ENCODE measurements around the gene LNX2. TPM values are rescaled to one million over a fixed set of nuclear protein-coding genes. Genes with fewer than 3 reads are reported as not detected.

LNX2 gene
- polyA plus RNA-seq, 1 donor, result 13.4 TPM

DNA sequence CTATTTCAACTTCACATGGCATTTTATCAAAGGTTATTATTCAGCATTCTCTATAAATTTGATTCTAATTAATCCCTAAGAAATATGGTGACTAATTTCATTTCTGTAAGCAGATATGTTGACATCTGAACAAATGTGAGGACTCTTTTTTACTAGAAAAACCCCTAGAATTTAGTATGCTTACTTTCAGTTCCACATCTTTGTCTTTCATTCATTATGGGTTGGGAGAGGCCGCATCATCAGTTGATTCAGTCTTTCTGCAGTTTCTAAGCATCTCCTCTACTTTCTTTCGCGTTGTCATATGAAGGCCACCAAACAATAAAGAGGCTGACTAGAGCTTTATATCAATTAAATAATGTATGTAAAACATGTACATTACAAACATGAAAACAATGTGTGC, 114.5 kb downstream of the LNX2 start:
- no peak for DNase-seq

DNA sequence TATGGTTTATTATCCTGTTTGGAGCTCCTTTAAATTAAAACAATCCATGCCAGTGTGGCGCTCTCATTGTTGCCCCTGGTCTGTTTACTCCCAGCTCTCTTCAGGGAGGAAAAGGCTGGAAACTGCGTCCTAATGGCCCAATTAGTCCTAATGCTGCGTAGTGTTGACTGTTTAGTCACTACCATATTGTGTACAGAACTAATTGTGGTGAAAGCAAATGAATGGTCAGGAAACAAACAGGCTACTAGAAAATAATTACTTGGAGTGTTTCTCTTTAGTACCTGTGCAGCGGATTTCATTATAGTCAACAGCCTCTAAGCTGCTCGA, 115.5 kb downstream of the LNX2 start:
- DNase-seq, result no peak

DNA sequence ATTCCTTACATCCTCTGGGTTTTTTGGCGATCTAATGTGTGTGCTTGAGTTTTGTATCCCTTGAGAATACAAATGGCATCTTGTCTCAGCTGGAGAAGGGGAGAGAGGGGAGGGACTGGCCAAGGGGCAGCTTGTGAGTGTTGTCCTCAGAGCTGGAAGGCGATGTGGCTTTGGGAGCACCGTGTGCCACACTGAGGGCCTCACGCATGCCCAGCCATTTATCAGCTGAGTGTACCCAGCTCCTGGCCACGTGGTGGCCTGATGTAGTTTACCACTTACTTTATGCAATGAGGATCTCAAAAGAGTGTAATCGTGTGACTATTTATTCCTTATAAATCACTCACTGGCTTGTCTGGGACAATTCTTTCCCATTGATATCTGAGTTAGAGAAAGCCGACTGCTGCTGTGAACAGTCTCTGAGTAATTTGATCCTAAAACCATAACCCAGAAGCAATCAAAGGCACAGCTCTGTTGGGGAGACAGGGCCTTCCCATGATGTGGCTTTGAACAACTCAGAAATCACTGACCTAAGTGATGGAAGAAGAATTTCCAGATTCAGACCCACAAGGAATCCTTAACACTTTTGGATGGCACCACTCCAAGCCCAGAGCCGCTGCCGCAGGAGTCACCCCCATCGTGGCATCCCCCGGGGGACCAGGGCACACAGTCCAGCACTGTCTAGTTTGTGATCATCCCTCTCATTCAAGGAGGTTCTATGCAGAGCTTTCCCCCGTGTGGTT, 116.0 kb downstream of the LNX2 start:
- DNase-seq, result no peak

DNA sequence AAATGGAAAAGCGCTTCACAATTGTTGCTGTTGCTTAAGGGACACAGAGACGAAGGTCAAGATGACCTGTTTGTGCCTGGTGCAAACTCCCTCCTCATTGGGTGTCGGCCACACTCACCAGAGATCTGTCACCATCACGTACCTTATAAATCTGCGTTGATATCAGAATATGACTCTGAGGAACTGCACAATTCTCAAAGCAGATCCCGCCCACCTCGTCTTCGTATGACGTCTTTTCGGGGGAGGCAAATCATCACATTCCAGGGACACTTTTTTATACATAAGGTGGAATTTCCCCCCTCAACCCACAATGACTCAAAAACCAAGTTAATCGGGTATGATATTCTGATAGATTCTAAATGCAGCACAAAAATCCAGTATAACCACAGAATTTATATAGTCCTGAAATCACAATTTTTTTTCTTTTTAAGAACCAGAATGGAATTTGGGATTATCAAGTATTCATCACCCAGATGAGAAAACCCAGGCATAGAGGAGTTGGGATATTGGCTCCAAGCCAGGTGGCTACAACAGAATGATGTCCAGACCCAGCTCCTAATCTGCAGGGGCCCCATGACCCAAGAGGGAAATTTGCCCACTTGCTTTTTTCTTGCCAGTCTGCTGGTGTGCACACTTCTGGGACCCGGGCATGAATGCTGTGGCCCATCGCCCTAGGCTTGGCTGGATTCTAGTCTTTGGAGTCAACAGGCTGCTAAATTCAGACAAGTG, 119.4 kb downstream of the LNX2 start:
- DNase-seq, result no peak

DNA sequence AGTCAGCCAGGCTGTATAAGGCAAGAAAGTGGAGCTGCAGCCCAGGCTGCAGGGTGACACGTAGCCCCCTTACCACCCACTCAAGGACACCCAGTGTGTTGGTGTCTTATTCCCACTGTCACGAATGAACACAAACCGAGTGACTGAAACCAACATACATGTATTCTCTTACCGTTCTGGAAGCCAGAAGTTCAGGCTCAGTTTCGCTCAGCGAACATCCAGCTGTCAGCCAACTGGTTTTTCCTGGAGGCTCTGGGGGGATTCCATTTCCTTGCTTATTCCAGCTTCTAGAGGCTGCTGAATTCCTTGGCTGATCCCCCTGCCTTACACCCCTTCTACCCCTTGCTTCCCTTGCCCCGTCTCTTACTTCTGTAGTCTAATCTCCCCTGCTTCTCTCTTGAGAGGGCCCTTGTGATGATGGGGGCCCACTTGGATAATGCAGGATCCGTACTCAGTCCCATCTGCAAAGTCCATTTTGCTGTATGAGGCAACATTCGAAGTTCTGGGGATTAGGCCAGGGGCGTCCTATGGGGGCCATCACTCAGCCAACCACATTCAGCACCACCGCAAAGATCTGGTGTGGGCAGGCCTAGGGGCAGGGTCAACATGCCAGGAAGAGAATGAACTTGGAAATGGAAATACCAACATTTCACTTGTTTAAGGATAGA, 122.6 kb downstream of the LNX2 start:
- no peak for DNase-seq

DNA sequence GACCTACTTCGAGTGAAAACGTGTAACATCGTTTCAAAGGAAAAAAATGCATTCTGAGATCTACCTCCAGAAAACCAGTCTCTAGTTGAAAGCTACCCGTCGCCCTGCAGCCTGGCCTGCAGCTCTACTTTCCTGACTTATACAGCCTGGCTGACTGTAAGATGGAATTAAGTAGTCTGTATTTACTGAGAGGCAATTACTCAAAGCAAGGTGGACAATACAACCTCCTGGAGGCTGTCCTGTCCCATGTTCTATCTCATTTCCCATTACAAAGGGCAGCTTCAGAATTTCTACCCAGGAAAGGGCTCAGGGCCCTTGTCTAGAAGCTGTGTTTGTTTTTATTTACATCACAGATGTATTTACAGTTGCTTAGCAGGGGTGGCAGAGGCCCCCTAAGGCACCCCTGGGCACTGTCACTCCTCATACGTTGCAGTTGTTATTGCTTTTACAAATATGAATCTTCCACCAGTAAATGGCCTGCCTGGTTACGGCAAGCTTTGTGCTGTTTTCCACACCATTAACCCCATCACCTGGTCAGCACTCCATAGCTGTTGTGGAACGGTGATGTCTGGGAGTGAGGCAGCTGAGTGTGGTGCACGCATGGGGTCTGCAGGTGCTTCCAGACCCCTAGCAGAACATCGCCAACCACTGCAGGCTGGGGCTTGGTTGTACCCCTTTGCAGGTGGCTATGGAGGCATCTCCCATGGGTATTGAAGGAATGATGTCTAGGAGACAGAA, 123.6 kb downstream of the LNX2 start:
- DNase-seq, result peak; percentile 27

DNA sequence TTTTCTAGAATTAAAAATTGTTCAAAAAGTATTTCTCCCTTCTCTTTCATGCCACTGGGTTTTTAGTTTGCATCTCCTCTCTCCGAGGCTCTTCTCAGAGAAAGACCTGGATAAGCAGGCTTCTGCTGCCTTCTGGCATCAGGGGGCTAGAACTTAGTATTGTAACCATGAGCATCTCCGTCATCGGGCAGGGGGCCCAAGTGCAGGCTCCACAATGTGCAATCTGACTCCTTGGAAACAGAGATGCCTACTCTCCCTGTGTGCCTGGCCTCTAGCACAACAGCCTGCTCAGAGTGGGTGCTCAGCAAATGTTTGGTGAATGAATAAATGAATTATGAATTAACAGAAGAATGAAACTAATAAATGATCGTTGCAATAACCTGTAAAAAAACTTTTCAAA, 124.3 kb downstream of the LNX2 start:
- no peak for DNase-seq

Other genes with a start within 250 kb of the LNX2 start
- 96.5 TPM for gene GTF3A, start 195.9 kb downstream of the LNX2 start, polyA plus RNA-seq (ENCODE audit: insufficient read length)
- 91.3 TPM for gene MTIF3, start 170.0 kb downstream of the LNX2 start, polyA plus RNA-seq (ENCODE audit: insufficient read length)
- 125 TPM for gene POLR1D, start 1.4 kb upstream of the LNX2 start, polyA plus RNA-seq (ENCODE audit: insufficient read length)
- gene GSX1, start 172.0 kb upstream of the LNX2 start, polyA plus RNA-seq (ENCODE audit: insufficient read length), result not detected